NCI-H526 (cell line): ENCODE measurements around the gene ADAM12.
"Not testable (repeated sequence)": the region's sequence is repeated elsewhere in the genome, so short reads cannot be mapped to it uniquely, and the experiment has no call there.

ENCODE experiments used
- DNase-seq, 2 experiments: peaks; one replicate each; lab custom pipeline; 2025; lab: John Stamatoyannopoulos, UW

Gene ADAM12

GRCh38 chr10:125980521-125981035 is 407.7 kb downstream of the ADAM12 start:
- no peak for DNase-seq

GRCh38 chr10:125979976-125980375 is 408.3 kb downstream of the ADAM12 start:
- no peak for DNase-seq

GRCh38 chr10:125976960-125977605 is 411.2 kb downstream of the ADAM12 start:
- no peak for DNase-seq

- not testable (repeated sequence) for DNase-seq
These were observed 418.1 kb downstream of the ADAM12 start for GRCh38 chr10:125970077-125970630.

GRCh38 chr10:125967533-125967932 is 420.7 kb downstream of the ADAM12 start:
- no peak for DNase-seq

GRCh38 chr10:125964558-125964957 is 423.7 kb downstream of the ADAM12 start:
- no peak for DNase-seq
